Brain microvascular endothelial cell (primary cell): ENCODE measurements around the gene VSTM2B.
"Not testable (repeated sequence)": the region's sequence is repeated elsewhere in the genome, so short reads cannot be mapped to it uniquely, and the experiment has no call there.

Experiments
- DNase-seq: peaks from one replicate; pipeline ENCODE4 v3.0.0-alpha.2; 2020
- H3K27ac ChIP-seq: fragments of 250-450 bp; sonication (Bioruptor Pico); 2 replicates; pipeline ENCODE4 v1.5.1; 2020; ENCODE audit warnings: mild to moderate bottlenecking, moderate library complexity
- H3K27me3 ChIP-seq: fragments of 250-450 bp; sonication (Bioruptor Pico); replicated peaks from 2 replicates; pipeline ENCODE4 v1.5.1; 2020; ENCODE audit warnings: mild to moderate bottlenecking
- H3K36me3 ChIP-seq: fragments of 250-450 bp; sonication (Bioruptor Pico); replicated peaks from 2 replicates; pipeline ENCODE4 v1.5.1; 2020; ENCODE audit warnings: mild to moderate bottlenecking
- H3K4me3 ChIP-seq: 2 replicates; pipeline ENCODE4 v1.5.1; 2011; ENCODE audit warnings: low read depth, mild to moderate bottlenecking, control low read depth, low read length, moderate library complexity
- CTCF ChIP-seq: IDR thresholded peaks from 2 replicates; pipeline ENCODE4 v1.5.1; 2011; ENCODE audit warnings: low read depth, mild to moderate bottlenecking, moderate library complexity, low read length, control low read depth, inconsistent platforms; ENCODE audit errors: missing control alignments
- in situ Hi-C: cut with HindIII; loops from 2 replicates; pipeline ENCODE4 v1.10.0; 2017; ENCODE audit warnings: low sequenced_read_pairs, low pct_ligation_motif_present

VSTM2B gene

GRCh38 chr19:29480507-29480906 lies 45.3 kb upstream of the VSTM2B start:
- DNase-seq = no peak
- in situ Hi-C loops = no loop called here
- no peak overlapping the region for H3K4me3 ChIP-seq
- H3K27me3 ChIP-seq = no peaks in the 10 kb centered on the region
- no peak overlapping the region for H3K27ac ChIP-seq
- no peak for TF ChIP-seq CTCF
- H3K36me3 ChIP-seq = no peaks in the 10 kb centered on the region

GRCh38 chr19:29482855-29483640 lies 42.7 kb upstream of the VSTM2B start:
- Histone ChIP-seq H3K27ac (no peak overlapping the region), H3K27me3 (no peaks in the 10 kb centered on the region), H3K36me3 (no peaks in the 10 kb centered on the region), H3K4me3 (no peak overlapping the region)
- no peak for DNase-seq
- in situ Hi-C loops = no loop called here
- TF ChIP-seq CTCF = no peak

GRCh38 chr19:29483641-29483920 lies 42.2 kb upstream of the VSTM2B start:
- no peak for TF ChIP-seq CTCF
- in situ Hi-C loops = no loop called here
- no peak for DNase-seq
- H3K27ac ChIP-seq = no peak overlapping the region
- H3K4me3 ChIP-seq = no peak overlapping the region
- H3K36me3 ChIP-seq = no peaks in the 10 kb centered on the region
- H3K27me3 ChIP-seq = no peaks in the 10 kb centered on the region

GRCh38 chr19:29483944-29484581 lies 41.7 kb upstream of the VSTM2B start:
- no peak for TF ChIP-seq CTCF
- DNase-seq = no peak
- in situ Hi-C loops = no loop called here
- no peaks in the 10 kb centered on the region for H3K36me3 ChIP-seq
- no peak overlapping the region for H3K27ac ChIP-seq
- H3K4me3 ChIP-seq = no peak overlapping the region
- H3K27me3 ChIP-seq = no peaks in the 10 kb centered on the region

GRCh38 chr19:29484876-29485275 lies 40.9 kb upstream of the VSTM2B start:
- no peaks in the 10 kb centered on the region for H3K27me3 ChIP-seq
- TF ChIP-seq CTCF = no peak
- in situ Hi-C loops = no loop called here
- H3K4me3 ChIP-seq = no peak overlapping the region
- H3K27ac ChIP-seq = no peak overlapping the region
- no peaks in the 10 kb centered on the region for H3K36me3 ChIP-seq
- DNase-seq = no peak

- H3K27ac ChIP-seq = no peak overlapping the region
- in situ Hi-C loops = no loop called here
- DNase-seq = no peak
- H3K36me3 ChIP-seq = no peaks in the 10 kb centered on the region
- H3K27me3 ChIP-seq = no peaks in the 10 kb centered on the region
- TF ChIP-seq CTCF = no peak
- no peak overlapping the region for H3K4me3 ChIP-seq
Measured at GRCh38 chr19:29485293-29485692, 40.5 kb upstream of the VSTM2B start.

- H3K27ac ChIP-seq, in situ Hi-C loops, H3K27me3 ChIP-seq, H3K36me3 ChIP-seq, DNase-seq, H3K4me3 ChIP-seq: not testable (repeated sequence)
Measured at GRCh38 chr19:29486961-29487360, 38.8 kb upstream of the VSTM2B start.
